HEK293T (cell line): ENCODE results near the gene NDUFAF8.

Source experiments
- ARNT ChIP-seq: fragments of 450-650 bp; IDR thresholded peaks from 2 replicates; pipeline ENCODE4 v1.6.1; 2017; ENCODE audit warnings: mild to moderate bottlenecking
- BHLHE40 ChIP-seq: fragments of 450-650 bp; IDR thresholded peaks from 2 replicates; pipeline ENCODE4 v1.6.1; 2016; ENCODE audit warnings: mild to moderate bottlenecking, moderate library complexity, borderline replicate concordance
- ELF4 ChIP-seq: fragments of 450-650 bp; IDR thresholded peaks from 2 replicates; pipeline ENCODE4 v1.6.1; 2017; ENCODE audit warnings: antibody characterized with exemption
- FOXA1 ChIP-seq: fragments of 450-650 bp; IDR thresholded peaks from 2 replicates; pipeline ENCODE4 v1.6.1; 2016; ENCODE audit warnings: mild to moderate bottlenecking
- FOXK2 ChIP-seq: fragments of 450-650 bp; IDR thresholded peaks from 2 replicates; pipeline ENCODE4 v1.6.1; 2016; ENCODE audit warnings: mild to moderate bottlenecking
- FOXM1 ChIP-seq: fragments of 450-650 bp; IDR thresholded peaks from 2 replicates; pipeline ENCODE4 v1.6.1; 2017; ENCODE audit warnings: mild to moderate bottlenecking, borderline replicate concordance
- HDGF ChIP-seq: fragments of 450-650 bp; IDR thresholded peaks from 2 replicates; pipeline ENCODE4 v1.6.1; 2017; ENCODE audit warnings: antibody characterized with exemption, borderline replicate concordance
- LEF1 ChIP-seq: fragments of 450-650 bp; IDR thresholded peaks from 2 replicates; pipeline ENCODE4 v1.6.1; 2017; ENCODE audit warnings: mild to moderate bottlenecking, borderline replicate concordance
- NFRKB ChIP-seq: fragments of 450-650 bp; IDR thresholded peaks from 2 replicates; pipeline ENCODE4 v1.6.1; 2016; ENCODE audit warnings: mild to moderate bottlenecking, moderate library complexity
- SP1 ChIP-seq: fragments of 450-650 bp; IDR thresholded peaks from 2 replicates; pipeline ENCODE4 v1.6.1; 2017
- SUZ12 ChIP-seq: fragments of 450-650 bp; IDR thresholded peaks from 2 replicates; pipeline ENCODE4 v1.6.1; 2016; ENCODE audit warnings: mild to moderate bottlenecking
- TARDBP ChIP-seq: fragments of 450-650 bp; IDR thresholded peaks from 2 replicates; pipeline ENCODE4 v1.6.1; 2016
- ZNF384 ChIP-seq: fragments of 450-650 bp; IDR thresholded peaks from 2 replicates; pipeline ENCODE4 v1.6.1; 2016
- TF ChIP-seq, protein P1 (sequence below): fragments of 450-650 bp; IDR thresholded peaks from 2 replicates; pipeline ENCODE4 v1.6.1; 2016

DNA sequence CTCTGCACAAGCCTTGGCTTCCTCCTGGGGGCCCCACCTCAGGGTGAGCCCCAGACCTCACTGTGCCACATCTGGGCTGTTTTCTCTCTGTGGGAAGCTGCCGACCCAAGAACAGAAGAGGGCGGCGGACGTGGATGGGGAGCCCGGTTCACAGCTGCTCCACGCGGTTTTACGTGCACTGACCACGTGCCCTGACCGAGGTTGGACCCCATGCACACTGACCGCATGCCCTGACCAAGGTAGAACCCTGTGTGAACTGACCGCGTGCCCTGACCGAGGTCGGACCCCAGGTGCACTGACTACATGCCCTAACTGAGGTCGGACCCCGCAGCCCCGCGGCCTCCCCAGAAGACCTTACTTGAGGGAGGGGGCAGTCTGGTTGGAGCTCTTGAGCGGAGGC lies 36.0 kb upstream of the NDUFAF8 start:
- TF ChIP-seq SUZ12: no peak
- TF ChIP-seq, protein P1, sequence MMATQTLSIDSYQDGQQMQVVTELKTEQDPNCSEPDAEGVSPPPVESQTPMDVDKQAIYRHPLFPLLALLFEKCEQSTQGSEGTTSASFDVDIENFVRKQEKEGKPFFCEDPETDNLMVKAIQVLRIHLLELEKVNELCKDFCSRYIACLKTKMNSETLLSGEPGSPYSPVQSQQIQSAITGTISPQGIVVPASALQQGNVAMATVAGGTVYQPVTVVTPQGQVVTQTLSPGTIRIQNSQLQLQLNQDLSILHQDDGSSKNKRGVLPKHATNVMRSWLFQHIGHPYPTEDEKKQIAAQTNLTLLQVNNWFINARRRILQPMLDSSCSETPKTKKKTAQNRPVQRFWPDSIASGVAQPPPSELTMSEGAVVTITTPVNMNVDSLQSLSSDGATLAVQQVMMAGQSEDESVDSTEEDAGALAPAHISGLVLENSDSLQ: no peak
- TF ChIP-seq HDGF: no peak
- TF ChIP-seq ELF4: no peak
- TF ChIP-seq TARDBP: no peak
- TF ChIP-seq ZNF384: no peak
- TF ChIP-seq FOXM1: no peak
- no peak for TF ChIP-seq SP1
- no peak for TF ChIP-seq BHLHE40
- no peak for TF ChIP-seq NFRKB
- TF ChIP-seq FOXA1: no peak
- no peak for TF ChIP-seq ARNT
- no peak for TF ChIP-seq LEF1
- no peak for TF ChIP-seq FOXK2
